H1 (cell line): Measurements from ENCODE around the gene SLC27A2. TPM values are rescaled to one million over a fixed set of nuclear protein-coding genes. Genes with fewer than 3 reads are reported as not detected.

Experiments used
- CTCF ChIA-PET: fragments of 300-600 bp; sonication (Branson Sonifier 250); formaldehyde crosslinking; loops from one replicate; lab custom pipeline; 2021; ENCODE audit not compliant: partially characterized antibody; lab: Charles Lee
- POLR2A ChIA-PET: fragments of 300-600 bp; sonication (Branson Sonifier 250); formaldehyde crosslinking; loops from one replicate; lab custom pipeline; 2021; ENCODE audit warnings: inconsistent platforms; ENCODE audit not compliant: partially characterized antibody; lab: Charles Lee
- DNase-seq, 2 experiments: peaks; one replicate each; pipeline versions ENCODE4 v3.0.0 to v3.0.0-alpha.2; 2010 to 2022; ENCODE audit warnings: low spot score in 2 of 2, low read depth in 1 of 2, mixed read lengths in 1 of 2
- FAIRE-seq: peaks from 2 replicates; lab custom pipeline; 2011; peaks lifted over from hg19 to GRCh38; lab: Jason Lieb, UNC
- H2AFZ ChIP-seq: 2 replicates; pipeline ENCODE4 v1.8.1; 2012; ENCODE audit warnings: low read length, inconsistent platforms
- H2AK5ac ChIP-seq: 2 replicates; pipeline ENCODE4 v1.6.1; 2013; ENCODE audit warnings: low read depth, low read length
- H2BK120ac ChIP-seq: replicated peaks from 2 replicates; pipeline ENCODE3; 2013; ENCODE audit warnings: low read depth, low read length, inconsistent platforms
- H2BK12ac ChIP-seq: 2 replicates; pipeline ENCODE4 v1.6.1; 2013; ENCODE audit warnings: low read depth, low read length
- H2BK15ac ChIP-seq: 2 replicates; pipeline ENCODE4 v1.6.1; 2013; ENCODE audit warnings: low read length
- H2BK20ac ChIP-seq: 2 replicates; pipeline ENCODE4 v1.6.1; 2013; ENCODE audit warnings: low read length
- H2BK5ac ChIP-seq: 2 replicates; pipeline ENCODE4 v1.6.1; 2013; ENCODE audit warnings: low read depth, low read length
- H3K14ac ChIP-seq: 2 replicates; pipeline ENCODE4 v1.6.1; 2013; ENCODE audit warnings: inconsistent platforms; ENCODE audit not compliant: insufficient read length
- H3K18ac ChIP-seq: 2 replicates; pipeline ENCODE4 v1.6.1; 2013; ENCODE audit warnings: low read length; ENCODE audit errors: extremely low read depth
- H3K23ac ChIP-seq: 2 replicates; pipeline ENCODE4 v1.6.1; 2013; ENCODE audit warnings: inconsistent platforms; ENCODE audit not compliant: insufficient read length
- H3K23me2 ChIP-seq: 2 replicates; pipeline ENCODE4 v1.6.1; 2013; ENCODE audit warnings: low read depth, low read length
- H3K27ac ChIP-seq: 2 replicates; pipeline ENCODE4 v1.6.1; 2011; ENCODE audit warnings: low read depth, low read length, inconsistent platforms
- H3K27me3 ChIP-seq, 4 experiments: replicated peaks in 1 of 4; 1 replicate in 1 of 4; 2 replicates in 3 of 4; pipeline versions ENCODE4 v1.6.1 to v1.8.1; 2011 to 2013; ENCODE audit warnings: low read length in 3 of 4, mild to moderate bottlenecking in 3 of 4, inconsistent platforms in 2 of 4, mixed read lengths in 2 of 4, moderate library complexity in 1 of 4; ENCODE audit not compliant: control insufficient read depth in 3 of 4, insufficient read depth in 3 of 4; ENCODE audit errors: extremely low read depth in 1 of 4
- H3K36me3 ChIP-seq, 4 experiments: 2 replicates each; pipeline versions ENCODE4 v1.6.1 to v1.8.1; 2011 to 2013; ENCODE audit warnings: mild to moderate bottlenecking in 4 of 4, low read length in 3 of 4, moderate library complexity in 2 of 4, control low read depth in 1 of 4, inconsistent platforms in 1 of 4; ENCODE audit not compliant: insufficient read depth in 4 of 4, control insufficient read depth in 2 of 4
- H3K4ac ChIP-seq: replicated peaks from 2 replicates; pipeline ENCODE3; 2013; ENCODE audit warnings: low read length, low read depth, mixed read lengths, inconsistent platforms; ENCODE audit not compliant: insufficient read length
- H3K4me1 ChIP-seq, 4 experiments: replicated peaks in 1 of 4; 1 replicate in 1 of 4; 2 replicates in 3 of 4; pipeline versions ENCODE4 v1.6.1 to v1.8.1; 2011 to 2013; ENCODE audit warnings: low read length in 3 of 4, inconsistent platforms in 2 of 4, mixed read lengths in 1 of 4; ENCODE audit not compliant: insufficient read depth in 4 of 4, control insufficient read depth in 3 of 4
- H3K4me2 ChIP-seq, 2 experiments: 2 replicates each; pipeline versions ENCODE4 v1.6.1 to v1.8.1; 2011 to 2013; ENCODE audit warnings: low read depth in 2 of 2, low read length in 2 of 2, control low read depth in 1 of 2, inconsistent platforms in 1 of 2, mild to moderate bottlenecking in 1 of 2; ENCODE audit not compliant: insufficient read depth in 1 of 2
- H3K4me3 ChIP-seq, 4 experiments: fragments of 200-600, 300-600 bp in 1 of 4; sonication (generic), shearing (Covaris generic), sonication (Bioruptor Twin) in 1 of 4; 2 replicates each; pipeline versions ENCODE4 v1.5.1 to v1.8.1; 2011 to 2016; ENCODE audit warnings: low read length in 4 of 4, low read depth in 3 of 4, control low read depth in 2 of 4, inconsistent platforms in 2 of 4, mild to moderate bottlenecking in 2 of 4, mixed read lengths in 1 of 4, moderate library complexity in 1 of 4; ENCODE audit not compliant: insufficient read depth in 2 of 4; ENCODE audit errors: extremely low read depth in 1 of 4
- H3K56ac ChIP-seq: replicated peaks from 2 replicates; pipeline ENCODE3; 2013; ENCODE audit warnings: low read depth, mild to moderate bottlenecking, mixed read lengths, low read length, inconsistent platforms; ENCODE audit not compliant: insufficient read length
- H3K79me1 ChIP-seq: 2 replicates; pipeline ENCODE4 v1.6.1; 2013; ENCODE audit warnings: low read depth, low read length, control low read depth
- H3K79me2 ChIP-seq, 2 experiments: 2 replicates each; pipeline versions ENCODE4 v1.6.1 to v1.8.1; 2012 to 2013; ENCODE audit warnings: low read length in 2 of 2, mild to moderate bottlenecking in 2 of 2, inconsistent platforms in 1 of 2; ENCODE audit not compliant: insufficient read depth in 2 of 2, control insufficient read depth in 1 of 2
- H3K9ac ChIP-seq, 4 experiments: replicated peaks in 1 of 4; 1 replicate in 1 of 4; 2 replicates in 3 of 4; pipeline versions ENCODE4 v1.6.1 to v1.8.1; 2011 to 2013; ENCODE audit warnings: low read depth in 3 of 4, low read length in 3 of 4, control low read depth in 2 of 4, mild to moderate bottlenecking in 2 of 4, moderate library complexity in 2 of 4, inconsistent platforms in 1 of 4; ENCODE audit errors: extremely low read depth in 1 of 4
- H3K9me3 ChIP-seq, 2 experiments: 2 replicates each; pipeline versions ENCODE4 v1.6.1 to v1.8.1; 2012 to 2013; ENCODE audit warnings: mild to moderate bottlenecking in 2 of 2, moderate library complexity in 2 of 2, control low read depth in 1 of 2, inconsistent platforms in 1 of 2, low read depth in 1 of 2, low read length in 1 of 2, mixed read lengths in 1 of 2; ENCODE audit not compliant: insufficient read depth in 2 of 2
- H4K20me1 ChIP-seq, 2 experiments: replicated peaks in 1 of 2; 2 replicates each; pipeline versions ENCODE3 to v1.8.1; 2011 to 2013; ENCODE audit warnings: inconsistent platforms in 2 of 2, low read length in 2 of 2, mild to moderate bottlenecking in 1 of 2; ENCODE audit not compliant: insufficient read depth in 2 of 2, control insufficient read depth in 1 of 2
- H4K5ac ChIP-seq: 2 replicates; pipeline ENCODE4 v1.6.1; 2013; ENCODE audit warnings: low read length, low read depth, mixed read lengths, inconsistent platforms; ENCODE audit not compliant: insufficient read length
- H4K8ac ChIP-seq: 2 replicates; pipeline ENCODE4 v1.8.0; 2013; ENCODE audit warnings: mild to moderate bottlenecking, moderate library complexity, low read length, inconsistent platforms; ENCODE audit not compliant: insufficient read depth; ENCODE audit errors: extremely low read depth
- H4K91ac ChIP-seq: replicated peaks from 2 replicates; pipeline ENCODE3; 2013; ENCODE audit warnings: low read length, mixed read lengths, inconsistent platforms; ENCODE audit not compliant: insufficient read length
- SAP30 ChIP-seq: fragments of 300-600 bp; sonication (generic); IDR thresholded peaks from 2 replicates; pipeline ENCODE4 v1.7.1; 2012; ENCODE audit warnings: low read length, moderate library complexity, mild to moderate bottlenecking, inconsistent platforms; ENCODE audit not compliant: insufficient read depth, insufficient replicate concordance
- ZNF274 ChIP-seq: IDR thresholded peaks from 2 replicates; pipeline ENCODE4 v1.7.0; 2012; ENCODE audit warnings: low read length, borderline replicate concordance; ENCODE audit errors: extremely low read depth
- WGBS, 2 experiments: shearing (Covaris generic) in 1 of 2; methylation state at CpG; one replicate each; pipeline versions ENCODE4 v1.1.6 to v1.1.7; 2013 to 2015; ENCODE audit warnings: low lambda C conversion rate in 2 of 2, mixed read lengths in 2 of 2, inconsistent platforms in 1 of 2, low coverage in 1 of 2, missing lambda C conversion rate in 1 of 2; ENCODE audit not compliant: insufficient replicate concordance in 2 of 2, insufficient coverage in 1 of 2, insufficient read length in 1 of 2; ENCODE audit errors: extremely low coverage in 1 of 2, missing lambda C conversion rate in 1 of 2; 5-methylcytosine and 5-hydroxymethylcytosine counted together
- polyA plus RNA-seq, 7 experiments: library from polyadenylated mRNA; depleted of rRNA in 3 of 7; stranded (reverse) in 5 of 7; unstranded in 2 of 7; fragments of >200 nt in 5 of 7; fragments of 200-250 nt in 2 of 7; gene quantifications; 1 replicate in 5 of 7; 2 replicates in 1 of 7; 4 replicates in 1 of 7; pipeline versions ENCODE4 v1.2.1 to v1.2.3, GENCODE V29; 2011 to 2013; ENCODE audit warnings: missing spikeins in 2 of 7, mixed read lengths in 2 of 7
- total RNA-seq: library from RNA; stranded (reverse); fragmentation: NEBNext Ultra II Directional; extraction: Animal tissue kit (Norgen Biotek cat#: 25700); gene quantifications from 2 replicates; pipeline ENCODE4 v1.2.1, GENCODE V29; 2021

The SLC27A2 gene
- total and polyA plus RNA-seq, 2 of the 8 experiments (the other 6 are each of a cell fraction or from before 2014, with no cell fraction given): 5.6 to 5.8 TPM

DNA sequence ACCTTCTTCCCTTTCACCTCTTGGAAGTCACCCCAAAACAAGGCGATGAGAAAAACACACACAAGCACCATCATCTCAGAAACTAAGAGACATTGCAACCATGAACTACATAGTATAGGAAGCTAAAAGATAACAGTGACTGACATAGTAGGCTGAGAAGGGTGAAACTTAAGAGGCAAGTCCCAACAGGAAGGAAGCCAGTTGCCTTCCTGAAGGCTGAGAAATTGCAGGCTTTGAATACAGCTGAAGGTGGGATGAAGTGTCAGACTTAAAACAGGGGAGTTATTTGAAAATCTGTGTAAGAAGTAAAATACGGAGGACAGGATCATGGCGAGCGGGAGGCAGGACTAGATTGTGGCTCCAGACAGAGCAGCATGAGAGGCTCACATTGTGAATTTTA, 27.8 kb downstream of the SLC27A2 start:
- no peak overlapping the region for H3K27ac ChIP-seq
- ChIA-PET POLR2A (no interaction called here), CTCF (interaction anchor here (0.8 to 2.1 kb wide), 4 partner anchors 26 to 64 kb away, joined by 4 to 6 read pairs (median 4); partner anchors contain the start of gene SLC27A2)
- no peak overlapping the region for H3K18ac ChIP-seq
- DNase-seq: no peak
- no peak overlapping the region for H3K9ac ChIP-seq
- H4K5ac ChIP-seq: no peak overlapping the region
- no peak overlapping the region for H3K4me3 ChIP-seq
- no peaks in the 10 kb centered on the region for H3K79me1 ChIP-seq
- H4K8ac ChIP-seq: no peak overlapping the region
- H3K79me2 ChIP-seq: no peaks in the 10 kb centered on the region
- H2BK5ac ChIP-seq: no peak overlapping the region
- H2BK15ac ChIP-seq: no peak overlapping the region
- H3K4me2 ChIP-seq: no peak overlapping the region
- H3K4ac ChIP-seq: no peak overlapping the region
- no peak overlapping the region for H4K91ac ChIP-seq
- no peak overlapping the region for H2AK5ac ChIP-seq
- H3K36me3 ChIP-seq: peaks cover 0 to 7% (median 0%) of the 10 kb centered on the region in 4 experiments; a peak in 1 of 8 replicates
- H2BK20ac ChIP-seq: no peak overlapping the region
- no peak overlapping the region for H3K23ac ChIP-seq
- TF ChIP-seq SAP30 (no peak), ZNF274 (no peak)
- TF ChIP-seq, all 59 proteins: peak for 0
- Histone ChIP-seq H3K27me3 (no peaks in the 10 kb centered on the region), H3K14ac (no peak overlapping the region), H3K56ac (no peak overlapping the region), H3K23me2 (no peaks in the 10 kb centered on the region), H3K9me3 (no peaks in the 10 kb centered on the region; a peak in 1 of 4 replicates), H4K20me1 (no peaks in the 10 kb centered on the region), H2BK12ac (no peak overlapping the region), H3K4me1 (0 out of 7 replicates have a peak, but pooled peaks cover 0 to 2% (median 0%) of the 10 kb centered on the region in 4 experiments), H2AFZ (no peak overlapping the region), H2BK120ac (no peak overlapping the region)
- 90% methylated on average over 4 of the region's 4 CpGs; no CpG with 5 or more reads in 1 of the 2 experiments for WGBS, 2 experiments
- no peak for FAIRE-seq
